Left ventricle myocardium superior (tissue), 1 donor: ENCODE results near the gene MINAR1. TPM values are rescaled to one million over a fixed set of nuclear protein-coding genes. Genes with fewer than 3 reads are reported as not detected.
"Not testable (repeated sequence)": the region's sequence is repeated elsewhere in the genome, so short reads cannot be mapped to it uniquely, and the experiment has no call there.

Source experiments
- ATAC-seq: fragments of 200-7000 bp; cut with Tn5 transposase; one replicate; pipeline ENCODE4 v1.9.1; 2020; ENCODE audit warnings: mild to moderate bottlenecking, moderate library complexity
- DNase-seq: peaks from one replicate; pipeline ENCODE4 v3.0.0-alpha.2; 2020
- intact Hi-C: fragments of 100-400 bp; cut with micrococcal nuclease; formaldehyde crosslinking; loops from one replicate; pipeline ENCODE4 v1.11.0; 2022
- long read RNA-seq: library from polyadenylated mRNA; unstranded; transcript quantifications from one replicate; pipeline ENCODE4 v2.0.0, GENCODE V29; 2021
- total RNA-seq: library from RNA; stranded (reverse); fragmentation: NEBNext Ultra II Directional; extraction: Animal tissue kit (Norgen Biotek cat#: 25700); gene quantifications from one replicate; pipeline ENCODE4 v1.2.1, GENCODE V29; 2021
- donor health status: DM: no; HTN: yes; CAD: no; lungs with severe emphysema.

MINAR1 gene
- total RNA-seq: 0.07 TPM
- long read RNA-seq: 0 reads

GRCh38 chr15:79431636-79432344 is at the start of gene MINAR1:
Gene MINAR1 (plus strand): TSS chr15:79432336. CDS start chr15:79456148, 23,812 bp downstream.
- intact Hi-C loops: no loop called here
- ATAC-seq (peak; percentile 61), DNase-seq (peak; percentile 36)

GRCh38 chr15:79394231-79394630 is 37.9 kb upstream of the MINAR1 start:
- intact Hi-C loops: no loop called here
- ATAC-seq (peak; percentile 38), DNase-seq (no peak)

- DNase-seq (no peak), ATAC-seq (no peak)
- intact Hi-C loops: no loop called here
Measured at GRCh38 chr15:79396850-79397249, 35.3 kb upstream of the MINAR1 start.

- no peak for DNase-seq
- no peak for ATAC-seq
- intact Hi-C loops: no loop called here
Measured at GRCh38 chr15:79397269-79397910, 34.7 kb upstream of the MINAR1 start.

GRCh38 chr15:79399606-79400005 is 32.5 kb upstream of the MINAR1 start:
- intact Hi-C loops: no loop called here
- no peak for ATAC-seq
- no peak for DNase-seq

GRCh38 chr15:79400650-79401049 is 31.5 kb upstream of the MINAR1 start:
- ATAC-seq (no peak), DNase-seq (no peak)
- intact Hi-C loops: no loop called here

GRCh38 chr15:79401301-79401700 is 30.8 kb upstream of the MINAR1 start:
- ATAC-seq (no peak), DNase-seq (no peak)
- intact Hi-C loops: no loop called here

- intact Hi-C loops: no loop called here
- ATAC-seq: no peak
- no peak for DNase-seq
Measured at GRCh38 chr15:79402136-79402535, 30.0 kb upstream of the MINAR1 start.

- no peak for ATAC-seq
- DNase-seq: no peak
- intact Hi-C loops: no loop called here
Measured at GRCh38 chr15:79403501-79403900, 28.6 kb upstream of the MINAR1 start.

GRCh38 chr15:79406210-79406609 is 25.9 kb upstream of the MINAR1 start:
- no peak for ATAC-seq
- intact Hi-C loops: no loop called here
- no peak for DNase-seq

GRCh38 chr15:79408041-79408440 is 24.1 kb upstream of the MINAR1 start:
- intact Hi-C loops: no loop called here
- no peak for DNase-seq
- no peak for ATAC-seq

GRCh38 chr15:79410237-79410636 is 21.9 kb upstream of the MINAR1 start:
- DNase-seq (no peak), ATAC-seq (no peak)
- intact Hi-C loops: no loop called here

GRCh38 chr15:79412010-79412409 is 20.1 kb upstream of the MINAR1 start:
- ATAC-seq (no peak), DNase-seq (no peak)
- intact Hi-C loops: no loop called here

GRCh38 chr15:79412429-79412828 is 19.7 kb upstream of the MINAR1 start:
- intact Hi-C loops: no loop called here
- ATAC-seq (no peak), DNase-seq (no peak)

GRCh38 chr15:79416876-79417275 is 15.3 kb upstream of the MINAR1 start:
- intact Hi-C loops: no loop called here
- ATAC-seq (no peak), DNase-seq (no peak)

GRCh38 chr15:79418693-79419279 is 13.3 kb upstream of the MINAR1 start:
- DNase-seq: peak; percentile 34
- intact Hi-C loops: no loop called here
- no peak for ATAC-seq

GRCh38 chr15:79425591-79426295 is 6.4 kb upstream of the MINAR1 start:
- DNase-seq (no peak), ATAC-seq (no peak)
- intact Hi-C loops: no loop called here

- intact Hi-C loops, DNase-seq, ATAC-seq: not testable (repeated sequence)
Measured at GRCh38 chr15:79426899-79427298, 5.2 kb upstream of the MINAR1 start.

- ATAC-seq: no peak
- intact Hi-C loops: no loop called here
- no peak for DNase-seq
Measured at GRCh38 chr15:79427781-79428598, 4.1 kb upstream of the MINAR1 start.
